ENCODE measurements around the gene ATXN3. TPM values are rescaled to one million over a fixed set of nuclear protein-coding genes. Genes with fewer than 3 reads are reported as not detected.
"Not testable (repeated sequence)": the region's sequence is repeated elsewhere in the genome, so short reads cannot be mapped to it uniquely, and the experiment has no call there.

ATXN3 gene
- total RNA-seq, 1 experiment from 2014 or later = 14.6 TPM

DNA sequence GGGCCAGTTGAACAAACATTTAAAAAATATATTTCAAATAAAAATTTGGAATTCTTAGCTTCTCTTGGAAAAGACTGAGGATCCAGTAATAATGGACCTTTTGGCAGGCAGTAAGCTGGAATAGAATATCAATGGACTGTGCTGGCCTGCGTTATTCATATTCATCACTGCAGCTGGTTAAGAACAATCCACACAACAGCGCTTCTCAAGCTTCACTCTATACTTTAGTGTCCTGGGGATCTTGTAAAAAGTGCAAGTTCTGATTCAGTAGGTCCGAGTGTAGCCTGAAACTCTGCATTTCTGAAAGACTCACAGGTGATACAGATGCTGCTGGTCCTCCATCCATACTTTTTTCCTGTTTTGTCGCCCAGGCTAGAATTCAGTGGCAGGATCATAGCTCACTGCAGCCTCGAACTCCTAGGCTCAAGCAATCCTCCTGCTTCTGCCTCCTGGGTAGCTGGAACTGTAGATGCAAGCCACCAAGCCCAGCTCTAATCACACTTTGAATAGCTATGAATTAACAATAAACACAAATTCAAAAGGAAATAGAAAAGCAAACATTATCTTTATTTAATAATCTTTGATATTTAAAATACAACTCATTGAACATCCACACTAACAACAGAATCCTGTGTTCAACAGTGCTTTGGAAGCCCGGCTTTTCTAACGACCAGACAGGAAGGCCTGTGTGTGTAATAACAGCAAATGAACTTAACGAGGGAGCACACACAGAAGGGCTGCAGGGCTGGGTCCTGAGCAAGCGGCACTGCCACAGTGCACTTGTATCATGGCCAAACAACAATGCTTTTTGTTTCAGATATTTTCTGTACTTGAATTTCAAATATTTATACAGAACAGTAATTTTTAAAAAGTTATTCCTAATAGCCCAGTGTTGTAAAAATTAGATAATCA is 48.1 kb downstream of the ATXN3 start:
- in situ Hi-C loops (cut with HindIII; ENCODE audit: low pct_unique_long_range_greater_than_20kb, low sequenced_read_pairs) (no loop called here), intact Hi-C loops (cut with micrococcal nuclease; ENCODE audit: unreplicated experiment) (no loop called here)
- H3K36me3 ChIP-seq (ENCODE audit: control insufficient read depth, insufficient read depth, low read length) = no peaks in the 10 kb centered on the region
- DNase-seq (ENCODE audit: low read depth, low spot score) (no peak), ATAC-seq (no peak)
- ChIA-PET CTCF (no interaction called here), POLR2A (no interaction called here)
- TF ChIP-seq SIN3A (IDR thresholded peaks at IDR 0.05; ENCODE audit: borderline replicate concordance, insufficient read depth, low read depth, low read length) (no peak), TCF7L2 (IDR thresholded peaks at IDR 0.05; ENCODE audit: low read depth, low read length) (no peak), POLR2AphosphoS5 (IDR thresholded peaks at IDR 0.05; ENCODE audit: low read depth, low read length) (no peak)
- TF ChIP-seq, protein P1, sequence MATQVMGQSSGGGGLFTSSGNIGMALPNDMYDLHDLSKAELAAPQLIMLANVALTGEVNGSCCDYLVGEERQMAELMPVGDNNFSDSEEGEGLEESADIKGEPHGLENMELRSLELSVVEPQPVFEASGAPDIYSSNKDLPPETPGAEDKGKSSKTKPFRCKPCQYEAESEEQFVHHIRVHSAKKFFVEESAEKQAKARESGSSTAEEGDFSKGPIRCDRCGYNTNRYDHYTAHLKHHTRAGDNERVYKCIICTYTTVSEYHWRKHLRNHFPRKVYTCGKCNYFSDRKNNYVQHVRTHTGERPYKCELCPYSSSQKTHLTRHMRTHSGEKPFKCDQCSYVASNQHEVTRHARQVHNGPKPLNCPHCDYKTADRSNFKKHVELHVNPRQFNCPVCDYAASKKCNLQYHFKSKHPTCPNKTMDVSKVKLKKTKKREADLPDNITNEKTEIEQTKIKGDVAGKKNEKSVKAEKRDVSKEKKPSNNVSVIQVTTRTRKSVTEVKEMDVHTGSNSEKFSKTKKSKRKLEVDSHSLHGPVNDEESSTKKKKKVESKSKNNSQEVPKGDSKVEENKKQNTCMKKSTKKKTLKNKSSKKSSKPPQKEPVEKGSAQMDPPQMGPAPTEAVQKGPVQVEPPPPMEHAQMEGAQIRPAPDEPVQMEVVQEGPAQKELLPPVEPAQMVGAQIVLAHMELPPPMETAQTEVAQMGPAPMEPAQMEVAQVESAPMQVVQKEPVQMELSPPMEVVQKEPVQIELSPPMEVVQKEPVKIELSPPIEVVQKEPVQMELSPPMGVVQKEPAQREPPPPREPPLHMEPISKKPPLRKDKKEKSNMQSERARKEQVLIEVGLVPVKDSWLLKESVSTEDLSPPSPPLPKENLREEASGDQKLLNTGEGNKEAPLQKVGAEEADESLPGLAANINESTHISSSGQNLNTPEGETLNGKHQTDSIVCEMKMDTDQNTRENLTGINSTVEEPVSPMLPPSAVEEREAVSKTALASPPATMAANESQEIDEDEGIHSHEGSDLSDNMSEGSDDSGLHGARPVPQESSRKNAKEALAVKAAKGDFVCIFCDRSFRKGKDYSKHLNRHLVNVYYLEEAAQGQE (IDR thresholded peaks at IDR 0.05; ENCODE audit: insufficient read depth in 1 of 2, low read depth in 2 of 2, low read length in 1 of 2) = no peak
- TF ChIP-seq, protein P2, sequence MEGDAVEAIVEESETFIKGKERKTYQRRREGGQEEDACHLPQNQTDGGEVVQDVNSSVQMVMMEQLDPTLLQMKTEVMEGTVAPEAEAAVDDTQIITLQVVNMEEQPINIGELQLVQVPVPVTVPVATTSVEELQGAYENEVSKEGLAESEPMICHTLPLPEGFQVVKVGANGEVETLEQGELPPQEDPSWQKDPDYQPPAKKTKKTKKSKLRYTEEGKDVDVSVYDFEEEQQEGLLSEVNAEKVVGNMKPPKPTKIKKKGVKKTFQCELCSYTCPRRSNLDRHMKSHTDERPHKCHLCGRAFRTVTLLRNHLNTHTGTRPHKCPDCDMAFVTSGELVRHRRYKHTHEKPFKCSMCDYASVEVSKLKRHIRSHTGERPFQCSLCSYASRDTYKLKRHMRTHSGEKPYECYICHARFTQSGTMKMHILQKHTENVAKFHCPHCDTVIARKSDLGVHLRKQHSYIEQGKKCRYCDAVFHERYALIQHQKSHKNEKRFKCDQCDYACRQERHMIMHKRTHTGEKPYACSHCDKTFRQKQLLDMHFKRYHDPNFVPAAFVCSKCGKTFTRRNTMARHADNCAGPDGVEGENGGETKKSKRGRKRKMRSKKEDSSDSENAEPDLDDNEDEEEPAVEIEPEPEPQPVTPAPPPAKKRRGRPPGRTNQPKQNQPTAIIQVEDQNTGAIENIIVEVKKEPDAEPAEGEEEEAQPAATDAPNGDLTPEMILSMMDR (IDR thresholded peaks at IDR 0.05) = no peak
- H3K9me3 ChIP-seq (ENCODE audit: control insufficient read depth, insufficient read depth, low read depth, low read length) = no peaks in the 10 kb centered on the region
- H3K4me1 ChIP-seq (ENCODE audit: control insufficient read depth, insufficient read depth, low read length) = no peaks in the 10 kb centered on the region
- no TSS peak for BruUV-seq (replicated peaks)
- no peak overlapping the region for H3K27ac ChIP-seq (ENCODE audit: low read length)
- H3K27me3 ChIP-seq (ENCODE audit: control insufficient read depth, insufficient read depth, low read length) = no peaks in the 10 kb centered on the region
- no peak overlapping the region for H3K4me3 ChIP-seq (ENCODE audit: low read depth in 2 of 2, low read length in 2 of 2)

DNA sequence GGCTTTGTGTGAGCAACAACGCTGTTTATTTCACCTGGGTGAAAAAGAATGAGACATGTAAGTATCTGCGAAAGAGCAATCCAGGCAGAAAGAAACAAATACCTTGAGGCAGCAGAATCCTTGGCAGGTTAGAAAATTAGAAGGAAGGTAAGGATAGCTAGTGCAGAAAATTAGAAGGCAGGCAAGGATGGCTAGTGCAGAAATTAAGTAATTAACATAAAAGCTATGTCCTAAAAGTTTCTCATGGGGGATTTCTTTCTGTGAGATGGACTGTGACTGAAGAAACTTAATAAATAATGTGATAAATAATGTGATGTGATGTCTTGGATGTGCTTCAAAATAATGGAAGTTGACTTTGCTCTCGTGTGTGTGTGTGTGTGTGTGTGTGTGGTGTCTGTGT is 56.6 kb downstream of the ATXN3 start:
- ATAC-seq (no peak), DNase-seq (ENCODE audit: low read depth, low spot score) (no peak)
- H3K27ac ChIP-seq (ENCODE audit: low read length) = no peak overlapping the region
- TF ChIP-seq, protein P1 (IDR thresholded peaks at IDR 0.05; ENCODE audit: insufficient read depth in 1 of 2, low read depth in 2 of 2, low read length in 1 of 2) = no peak
- TF ChIP-seq, protein P2 (IDR thresholded peaks at IDR 0.05) = no peak
- TF ChIP-seq POLR2AphosphoS5 (IDR thresholded peaks at IDR 0.05; ENCODE audit: low read depth, low read length) (no peak), SIN3A (IDR thresholded peaks at IDR 0.05; ENCODE audit: borderline replicate concordance, insufficient read depth, low read depth, low read length) (no peak), TCF7L2 (IDR thresholded peaks at IDR 0.05; ENCODE audit: low read depth, low read length) (no peak)
- in situ Hi-C loops (cut with HindIII; ENCODE audit: low pct_unique_long_range_greater_than_20kb, low sequenced_read_pairs) (no loop called here), intact Hi-C loops (cut with micrococcal nuclease; ENCODE audit: unreplicated experiment) (no loop called here)
- ChIA-PET CTCF (no interaction called here), POLR2A (interaction anchor here (0.5 to 0.7 kb wide), 3 partner anchors 74 to 271 kb away, joined by 3 to 4 read pairs (median 3); no protein-coding TSS in a partner anchor)
- no peaks in the 10 kb centered on the region for H3K4me1 ChIP-seq (ENCODE audit: control insufficient read depth, insufficient read depth, low read length)
- H3K36me3 ChIP-seq (ENCODE audit: control insufficient read depth, insufficient read depth, low read length) = no peaks in the 10 kb centered on the region
- H3K4me3 ChIP-seq (ENCODE audit: low read depth in 2 of 2, low read length in 2 of 2) = no peak overlapping the region
- H3K27me3 ChIP-seq (ENCODE audit: control insufficient read depth, insufficient read depth, low read length) = no peaks in the 10 kb centered on the region
- no peaks in the 10 kb centered on the region for H3K9me3 ChIP-seq (ENCODE audit: control insufficient read depth, insufficient read depth, low read depth, low read length)
- no TSS peak for BruUV-seq (replicated peaks)

DNA sequence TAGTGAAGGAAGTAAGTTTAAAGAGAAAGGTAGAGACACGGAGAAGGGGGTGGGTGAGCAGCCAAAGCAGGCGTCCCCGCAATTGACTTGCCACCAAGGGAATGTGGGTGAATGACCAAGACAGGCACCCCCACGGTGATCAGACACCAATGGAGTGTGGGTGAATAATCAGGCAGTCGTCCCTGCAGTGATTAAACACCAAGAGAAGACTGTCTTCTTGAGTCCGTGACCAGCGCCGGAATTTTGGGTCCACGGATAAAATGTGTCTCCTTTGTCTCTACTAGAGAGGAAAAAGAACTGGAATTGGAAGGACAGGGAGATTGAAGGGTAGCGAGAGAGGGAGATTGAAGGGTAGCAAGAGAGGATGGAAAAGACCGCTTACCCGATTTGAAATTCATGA is 57.2 kb downstream of the ATXN3 start:
- CTCF ChIA-PET = not testable (repeated sequence)

More for the DNA sequence above, 57.2 kb downstream of the ATXN3 start:
- H3K4me3 ChIP-seq (ENCODE audit: low read depth in 2 of 2, low read length in 2 of 2); ATAC-seq; DNase-seq (ENCODE audit: low read depth, low spot score); H3K36me3 ChIP-seq (ENCODE audit: control insufficient read depth, insufficient read depth, low read length); BruUV-seq (replicated peaks); POLR2A ChIA-PET; intact Hi-C loops (cut with micrococcal nuclease; ENCODE audit: unreplicated experiment); H3K27ac ChIP-seq (ENCODE audit: low read length); H3K9me3 ChIP-seq (ENCODE audit: control insufficient read depth, insufficient read depth, low read depth, low read length); H3K27me3 ChIP-seq (ENCODE audit: control insufficient read depth, insufficient read depth, low read length); H3K4me1 ChIP-seq (ENCODE audit: control insufficient read depth, insufficient read depth, low read length); in situ Hi-C loops (cut with HindIII; ENCODE audit: low pct_unique_long_range_greater_than_20kb, low sequenced_read_pairs): not testable (repeated sequence)

All from Panc1 (cell line).